ENCODE results near the gene PDIA2. TPM values are rescaled to one million over a fixed set of nuclear protein-coding genes. Genes with fewer than 3 reads are reported as not detected.

Gene PDIA2
- total RNA-seq, 1 experiment from 2014 or later, result not detected

DNA sequence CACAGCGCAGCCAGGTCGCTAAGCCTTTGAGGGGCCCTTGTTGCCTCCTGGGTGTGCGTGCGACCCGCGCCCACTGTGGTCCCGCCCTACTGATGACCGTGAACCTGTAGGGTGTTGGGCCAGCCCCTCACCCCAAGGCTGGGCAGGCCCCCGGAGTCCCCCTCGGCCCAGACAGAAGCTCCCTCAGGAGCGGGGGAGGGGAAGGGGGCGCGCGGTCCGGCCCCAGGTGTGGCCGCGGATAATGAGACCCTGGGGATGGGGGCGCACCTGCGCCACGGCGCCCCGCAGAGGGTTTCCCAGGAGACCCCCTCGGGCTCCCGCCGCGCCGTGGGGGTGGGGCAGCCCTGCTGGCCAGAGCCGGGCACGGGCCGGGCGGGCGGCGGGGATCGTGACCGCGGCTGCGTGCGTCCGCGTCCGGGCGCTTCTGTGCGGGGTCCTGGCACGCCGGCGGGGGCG lies 2.9 kb upstream of the PDIA2 start:
- no peak for DNase-seq (ENCODE audit: low spot score)
- TF ChIP-seq EZH2 (IDR thresholded peaks at IDR 0.05; ENCODE audit: borderline replicate concordance, low read depth, low read length, poor library complexity, severe bottlenecking) (no peak), CTCF (conservative IDR thresholded peaks at IDR 0.05; ENCODE audit: low read depth, low read length) (no peak)
- intact Hi-C loops (cut with micrococcal nuclease; ENCODE audit: unreplicated experiment), result loop anchor here (2.0 kb wide), 1 partner anchor 73 kb away; the partner anchor contains the start of gene AXIN1
- Histone ChIP-seq H3K27me3 (replicated peaks; ENCODE audit: insufficient read depth, low read depth, low read length, poor library complexity) (peaks cover 25% of the 10 kb centered on the region), H3K9me3 (ENCODE audit: low read depth, low read length, poor library complexity, severe bottlenecking) (no peaks in the 10 kb centered on the region), H3K4me3 (ENCODE audit: low read depth, low read length, poor library complexity, severe bottlenecking) (peak overlapping the region; percentile 26), H3K27ac (ENCODE audit: low read depth, low read length, poor library complexity, severe bottlenecking) (no peak overlapping the region), H3K4me1 (ENCODE audit: insufficient read depth, low read length, poor library complexity, severe bottlenecking) (no peaks in the 10 kb centered on the region), H3K36me3 (ENCODE audit: insufficient read depth, low read length, poor library complexity, severe bottlenecking) (no peaks in the 10 kb centered on the region)
- ChIA-PET POLR2A (ENCODE audit: low non-redundant PET) (interaction anchor here (0.6 kb wide), 1 partner anchor 287 kb away, joined by 4 read pairs; no protein-coding TSS in a partner anchor), CTCF (no interaction called here)
- no TSS peak for BruUV-seq (replicated peaks)

DNA sequence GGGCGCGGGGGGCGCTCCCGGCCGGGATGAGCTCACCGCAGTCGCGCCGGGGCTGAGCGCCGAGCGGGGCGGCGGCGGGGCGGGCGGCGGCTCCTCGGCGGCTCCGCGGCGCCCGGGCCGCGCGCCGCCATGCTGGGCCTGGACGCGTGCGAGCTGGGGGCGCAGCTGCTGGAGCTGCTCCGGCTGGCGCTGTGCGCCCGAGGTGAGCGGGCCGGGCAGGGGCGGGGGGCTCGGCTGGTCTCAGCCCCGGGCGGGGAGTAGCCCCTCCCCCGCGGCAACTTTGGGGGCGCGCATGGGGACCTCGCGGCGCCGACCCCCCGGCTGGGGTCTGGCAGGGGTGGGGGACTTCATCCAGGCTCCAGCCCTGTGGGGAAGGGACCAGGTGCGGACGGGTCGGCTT lies 2.4 kb upstream of the PDIA2 start, which contains the start of gene ARHGDIG:
Gene ARHGDIG (plus strand): TSS at position 40 of the 400 bp plus-strand sequence. CDS start 90 bp downstream, at position 130.
- ChIA-PET CTCF (no interaction called here), POLR2A (ENCODE audit: low non-redundant PET) (no interaction called here)
- Histone ChIP-seq H3K4me3 (ENCODE audit: low read depth, low read length, poor library complexity, severe bottlenecking) (peak within 1 kb of the TSS; percentile 52), H3K4me1 (ENCODE audit: insufficient read depth, low read length, poor library complexity, severe bottlenecking) (no peaks in the 10 kb centered on the region), H3K27me3 (replicated peaks; ENCODE audit: insufficient read depth, low read depth, low read length, poor library complexity) (peaks cover 22% of the 10 kb centered on the region), H3K36me3 (ENCODE audit: insufficient read depth, low read length, poor library complexity, severe bottlenecking) (no peaks in the 10 kb centered on the region), H3K9me3 (ENCODE audit: low read depth, low read length, poor library complexity, severe bottlenecking) (no peaks in the 10 kb centered on the region), H3K27ac (ENCODE audit: low read depth, low read length, poor library complexity, severe bottlenecking) (no peak within 1 kb of the TSS)
- intact Hi-C loops (cut with micrococcal nuclease; ENCODE audit: unreplicated experiment), result loop anchor here (2.0 kb wide), 1 partner anchor 72 kb away; the partner anchor contains the start of gene AXIN1
- DNase-seq (ENCODE audit: low spot score), result no peak
- BruUV-seq (replicated peaks), result no TSS peak
- TF ChIP-seq EZH2 (IDR thresholded peaks at IDR 0.05; ENCODE audit: borderline replicate concordance, low read depth, low read length, poor library complexity, severe bottlenecking) (no peak), CTCF (conservative IDR thresholded peaks at IDR 0.05; ENCODE audit: low read depth, low read length) (no peak)

DNA sequence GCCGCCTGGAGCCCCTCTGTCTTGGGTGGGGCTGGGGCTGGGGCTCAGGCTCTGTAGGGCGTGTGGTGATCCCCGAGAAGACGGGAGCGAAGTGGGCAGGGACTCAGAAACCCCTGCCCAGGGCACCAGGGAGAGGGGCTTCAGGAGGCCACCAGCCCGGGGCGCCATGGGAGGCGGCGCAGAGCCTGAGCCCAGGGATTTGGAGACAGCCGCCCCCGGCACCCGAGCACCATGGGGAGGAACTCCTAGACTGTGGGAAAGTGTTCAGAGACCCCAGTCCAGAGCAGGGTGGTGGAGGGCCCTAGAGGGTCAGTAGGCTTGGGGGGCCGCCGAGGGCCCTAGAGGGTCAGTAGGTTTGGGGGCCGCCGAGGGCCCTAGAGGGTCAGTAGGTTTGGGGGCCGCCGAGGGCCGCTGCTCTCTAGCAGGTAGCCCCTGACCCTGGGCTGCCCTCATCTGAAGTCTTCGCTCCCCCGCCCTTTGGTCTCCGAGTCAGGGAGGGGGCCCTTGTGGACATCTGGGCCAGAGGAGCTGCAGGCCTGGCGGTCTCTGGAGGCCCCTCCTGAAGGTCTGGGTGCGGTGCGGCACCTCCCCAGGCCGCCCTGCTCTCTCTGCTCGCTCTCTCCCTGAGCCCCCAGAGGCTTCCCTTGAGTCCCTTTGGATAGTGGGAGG lies 1.8 kb upstream of the PDIA2 start:
- intact Hi-C loops (cut with micrococcal nuclease; ENCODE audit: unreplicated experiment), result loop anchor here (2.0 kb wide), 1 partner anchor 72 kb away; the partner anchor contains the start of gene AXIN1
- Histone ChIP-seq H3K27ac (ENCODE audit: low read depth, low read length, poor library complexity, severe bottlenecking) (no peak overlapping the region), H3K4me3 (ENCODE audit: low read depth, low read length, poor library complexity, severe bottlenecking) (peak overlapping the region; percentile 52), H3K9me3 (ENCODE audit: low read depth, low read length, poor library complexity, severe bottlenecking) (no peaks in the 10 kb centered on the region), H3K36me3 (ENCODE audit: insufficient read depth, low read length, poor library complexity, severe bottlenecking) (no peaks in the 10 kb centered on the region), H3K27me3 (replicated peaks; ENCODE audit: insufficient read depth, low read depth, low read length, poor library complexity) (peaks cover 19% of the 10 kb centered on the region), H3K4me1 (ENCODE audit: insufficient read depth, low read length, poor library complexity, severe bottlenecking) (no peaks in the 10 kb centered on the region)
- no TSS peak for BruUV-seq (replicated peaks)
- ChIA-PET POLR2A (ENCODE audit: low non-redundant PET) (no interaction called here), CTCF (no interaction called here)
- no peak for TF ChIP-seq EZH2 (IDR thresholded peaks at IDR 0.05; ENCODE audit: borderline replicate concordance, low read depth, low read length, poor library complexity, severe bottlenecking)
- DNase-seq (ENCODE audit: low spot score), result no peak

Data from A673 (cell line).